HepG2 (cell line): ENCODE data around the gene SKIDA1. TPM values are rescaled to one million over a fixed set of nuclear protein-coding genes. Genes with fewer than 3 reads are reported as not detected.
A peak's percentile ranks its signal among the peaks of the same experiment; 100 is the strongest.

ENCODE experiments used
- BCL6 ChIP-seq: IDR thresholded peaks from 2 replicates; pipeline ENCODE4 v1.6.1; 2016; ENCODE audit warnings: missing genetic modification reagents, missing compliant biosample characterization
- FOXA3 ChIP-seq: IDR thresholded peaks from 2 replicates; pipeline ENCODE4 v1.6.1; 2016; ENCODE audit warnings: missing genetic modification reagents, missing compliant biosample characterization
- FOXO1 ChIP-seq: sonication (generic); formaldehyde crosslinking; IDR thresholded peaks from 2 replicates; pipeline ENCODE4 v1.4.0; 2020; ENCODE audit warnings: missing genetic modification reagents
- FOXP1 ChIP-seq, 2 experiments: fragments of 450-650 bp in 1 of 2; IDR thresholded peaks; 2 replicates each; pipeline ENCODE4 v1.6.1; 2017 to 2018; ENCODE audit warnings: antibody characterized with exemption in 1 of 2
- GPN1 ChIP-seq: sonication (generic); formaldehyde crosslinking; IDR thresholded peaks from 2 replicates; pipeline ENCODE4 v1.5.1; 2020; ENCODE audit warnings: missing genetic modification reagents, borderline replicate concordance
- GZF1 ChIP-seq: sonication (generic); formaldehyde crosslinking; IDR thresholded peaks from 2 replicates; pipeline ENCODE4 v1.5.1; 2020; ENCODE audit warnings: mild to moderate bottlenecking, missing genetic modification reagents
- HNF4G ChIP-seq, 2 experiments: sonication (generic) in 1 of 2; formaldehyde crosslinking in 1 of 2; IDR thresholded peaks; 2 replicates each; pipeline versions ENCODE4 v1.4.0 to v1.6.1; 2011 to 2020; ENCODE audit warnings: borderline replicate concordance in 2 of 2, low read depth in 2 of 2, mild to moderate bottlenecking in 2 of 2, low read length in 1 of 2, missing genetic modification reagents in 1 of 2, moderate library complexity in 1 of 2
- KDM5A ChIP-seq: fragments of 200-600 bp; sonication (generic); IDR thresholded peaks from 2 replicates; pipeline ENCODE4 v1.7.0; 2018; ENCODE audit warnings: antibody characterized with exemption, mild to moderate bottlenecking, low read length, borderline replicate concordance
- LCORL ChIP-seq, 2 experiments: fragments of 450-650 bp in 1 of 2; sonication (generic) in 1 of 2; formaldehyde crosslinking in 1 of 2; IDR thresholded peaks; 2 replicates each; pipeline versions ENCODE4 v1.5.0 to v1.6.1; 2017 to 2020; ENCODE audit warnings: antibody characterized with exemption in 1 of 2, missing genetic modification reagents in 1 of 2
- PRMT3 ChIP-seq: sonication (generic); formaldehyde crosslinking; IDR thresholded peaks from 2 replicates; pipeline ENCODE4 v1.8.1; 2022; ENCODE audit warnings: low read depth, mild to moderate bottlenecking, moderate library complexity, missing genetic modification reagents, borderline replicate concordance
- SMAD3 ChIP-seq: sonication (generic); formaldehyde crosslinking; IDR thresholded peaks from 2 replicates; pipeline ENCODE4 v1.4.0; 2020; ENCODE audit warnings: missing genetic modification reagents
- SP1 ChIP-seq, 2 experiments: fragments of 450-650 bp in 1 of 2; sonication (generic) in 1 of 2; formaldehyde crosslinking in 1 of 2; IDR thresholded peaks; 2 replicates each; pipeline versions ENCODE4 v1.4.0 to v1.6.1; 2016 to 2020; ENCODE audit warnings: missing genetic modification reagents in 1 of 2
- ZNF205 ChIP-seq: IDR thresholded peaks from 2 replicates; pipeline ENCODE4 v1.6.1; 2018; ENCODE audit warnings: missing biosample characterization, missing genetic modification reagents
- ZNF503 ChIP-seq: sonication (generic); formaldehyde crosslinking; IDR thresholded peaks from 2 replicates; pipeline ENCODE4 v1.4.0; 2020; ENCODE audit warnings: missing genetic modification reagents
- ZNF644 ChIP-seq: IDR thresholded peaks from 2 replicates; pipeline ENCODE4 v1.6.1; 2016; ENCODE audit warnings: low read depth
- ZNF652 ChIP-seq: IDR thresholded peaks from 2 replicates; pipeline ENCODE4 v1.6.1; 2016; ENCODE audit warnings: low read depth, borderline replicate concordance
- polyA plus RNA-seq, 8 experiments: library from polyadenylated mRNA; depleted of rRNA in 3 of 8; stranded (reverse) in 7 of 8; unstranded in 1 of 8; fragments of >200 nt; fragmentation: Illumina TruSeq in 4 of 8; extraction: Trizol in 4 of 8; gene quantifications; 2 replicates each; pipeline versions ENCODE4 v1.2.1 to v1.2.3, GENCODE V29; 2011 to 2016; ENCODE audit warnings: low read depth in 4 of 8, missing spikeins in 1 of 8, mixed read lengths in 1 of 8; ENCODE audit not compliant: insufficient read depth in 1 of 8
- total RNA-seq, 5 experiments: library from RNA; depleted of rRNA; stranded (reverse); fragments of >200 nt; fragmentation: Illumina TruSeq; extraction: Trizol; gene quantifications; 2 replicates each; pipeline ENCODE4 v1.2.3, GENCODE V29; 2016; ENCODE audit warnings: low read depth in 1 of 5
- TF ChIP-seq, protein P1 (sequence below): IDR thresholded peaks from 2 replicates; pipeline ENCODE4 v1.6.1; 2016; ENCODE audit warnings: low read depth
- TF ChIP-seq, protein P2 (sequence below): IDR thresholded peaks from 2 replicates; pipeline ENCODE4 v1.4.0; 2020; ENCODE audit warnings: mild to moderate bottlenecking, missing genetic modification reagents
- TF ChIP-seq, protein P3 (sequence below): sonication (generic); formaldehyde crosslinking; IDR thresholded peaks from 2 replicates; pipeline ENCODE4 v1.4.0; 2020; ENCODE audit warnings: missing genetic modification reagents, borderline replicate concordance

SKIDA1 gene
- total and polyA plus RNA-seq, 2 of the 13 experiments (the other 11 are each of a cell fraction or from before 2014, with no cell fraction given): 0.73 to 1.5 TPM

GRCh38 chr10:21570761-21571521, 45.5 kb upstream of the SKIDA1 start (continued):
- TF ChIP-seq ZNF503 (CRISPR knock-in tag) (no peak), HNF4G (IDR thresholded peaks at IDR 0.05; ENCODE audit: borderline replicate concordance, low read depth, low read length) (peak; percentile 59; the same call in 1 of the 2 replicates), HNF4G (CRISPR knock-in tag; IDR thresholded peaks at IDR 0.05; ENCODE audit: borderline replicate concordance, low read depth) (no peak), FOXP1 (IDR thresholded peaks at IDR 0.05) (no peak), FOXP1 (CRISPR knock-in tag; IDR thresholded peaks at IDR 0.05) (peak; percentile 76; the same call in 1 of the 2 replicates), SMAD3 (CRISPR knock-in tag) (0 out of 2 replicates have a peak, but pooled peaks have one; percentile 34), SP1 (IDR thresholded peaks at IDR 0.05) (no peak), SP1 (CRISPR knock-in tag; IDR thresholded peaks at IDR 0.05) (no peak), LCORL (IDR thresholded peaks at IDR 0.05) (peak; percentile 13; the same call in 1 of the 2 replicates), LCORL (CRISPR knock-in tag; IDR thresholded peaks at IDR 0.05) (0 out of 2 replicates have a peak, but pooled peaks have one; percentile 39), BCL6 (CRISPR knock-in tag) (peak; percentile 49), KDM5A (no peak), ZNF205 (CRISPR knock-in tag) (0 out of 2 replicates have a peak, but pooled peaks have one; percentile 11), ZNF652 (CRISPR knock-in tag) (peak; percentile 96), GZF1 (CRISPR knock-in tag) (0 out of 2 replicates have a peak, but pooled peaks have one; percentile 9), GPN1 (CRISPR knock-in tag) (no peak), FOXA3 (peak; percentile 77; the same call in 1 of the 2 replicates), ZNF644 (CRISPR knock-in tag) (peak; percentile 88), FOXO1 (peak; percentile 56; the same call in 1 of the 2 replicates), PRMT3 (CRISPR knock-in tag) (no peak)
- TF ChIP-seq, protein P1, sequence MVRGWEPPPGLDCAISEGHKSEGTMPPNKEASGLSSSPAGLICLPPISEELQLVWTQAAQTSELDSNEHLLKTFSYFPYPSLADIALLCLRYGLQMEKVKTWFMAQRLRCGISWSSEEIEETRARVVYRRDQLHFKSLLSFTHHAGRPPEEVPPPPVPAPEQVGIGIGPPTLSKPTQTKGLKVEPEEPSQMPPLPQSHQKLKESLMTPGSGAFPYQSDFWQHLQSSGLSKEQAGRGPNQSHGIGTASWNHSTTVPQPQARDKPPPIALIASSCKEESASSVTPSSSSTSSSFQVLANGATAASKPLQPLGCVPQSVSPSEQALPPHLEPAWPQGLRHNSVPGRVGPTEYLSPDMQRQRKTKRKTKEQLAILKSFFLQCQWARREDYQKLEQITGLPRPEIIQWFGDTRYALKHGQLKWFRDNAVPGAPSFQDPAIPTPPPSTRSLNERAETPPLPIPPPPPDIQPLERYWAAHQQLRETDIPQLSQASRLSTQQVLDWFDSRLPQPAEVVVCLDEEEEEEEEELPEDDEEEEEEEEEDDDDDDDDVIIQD: peak; percentile 74; the same call in 1 of the 2 replicates
- TF ChIP-seq, protein P2, sequence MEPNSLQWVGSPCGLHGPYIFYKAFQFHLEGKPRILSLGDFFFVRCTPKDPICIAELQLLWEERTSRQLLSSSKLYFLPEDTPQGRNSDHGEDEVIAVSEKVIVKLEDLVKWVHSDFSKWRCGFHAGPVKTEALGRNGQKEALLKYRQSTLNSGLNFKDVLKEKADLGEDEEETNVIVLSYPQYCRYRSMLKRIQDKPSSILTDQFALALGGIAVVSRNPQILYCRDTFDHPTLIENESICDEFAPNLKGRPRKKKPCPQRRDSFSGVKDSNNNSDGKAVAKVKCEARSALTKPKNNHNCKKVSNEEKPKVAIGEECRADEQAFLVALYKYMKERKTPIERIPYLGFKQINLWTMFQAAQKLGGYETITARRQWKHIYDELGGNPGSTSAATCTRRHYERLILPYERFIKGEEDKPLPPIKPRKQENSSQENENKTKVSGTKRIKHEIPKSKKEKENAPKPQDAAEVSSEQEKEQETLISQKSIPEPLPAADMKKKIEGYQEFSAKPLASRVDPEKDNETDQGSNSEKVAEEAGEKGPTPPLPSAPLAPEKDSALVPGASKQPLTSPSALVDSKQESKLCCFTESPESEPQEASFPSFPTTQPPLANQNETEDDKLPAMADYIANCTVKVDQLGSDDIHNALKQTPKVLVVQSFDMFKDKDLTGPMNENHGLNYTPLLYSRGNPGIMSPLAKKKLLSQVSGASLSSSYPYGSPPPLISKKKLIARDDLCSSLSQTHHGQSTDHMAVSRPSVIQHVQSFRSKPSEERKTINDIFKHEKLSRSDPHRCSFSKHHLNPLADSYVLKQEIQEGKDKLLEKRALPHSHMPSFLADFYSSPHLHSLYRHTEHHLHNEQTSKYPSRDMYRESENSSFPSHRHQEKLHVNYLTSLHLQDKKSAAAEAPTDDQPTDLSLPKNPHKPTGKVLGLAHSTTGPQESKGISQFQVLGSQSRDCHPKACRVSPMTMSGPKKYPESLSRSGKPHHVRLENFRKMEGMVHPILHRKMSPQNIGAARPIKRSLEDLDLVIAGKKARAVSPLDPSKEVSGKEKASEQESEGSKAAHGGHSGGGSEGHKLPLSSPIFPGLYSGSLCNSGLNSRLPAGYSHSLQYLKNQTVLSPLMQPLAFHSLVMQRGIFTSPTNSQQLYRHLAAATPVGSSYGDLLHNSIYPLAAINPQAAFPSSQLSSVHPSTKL (CRISPR knock-in tag): peak; percentile 73
- TF ChIP-seq, protein P3, sequence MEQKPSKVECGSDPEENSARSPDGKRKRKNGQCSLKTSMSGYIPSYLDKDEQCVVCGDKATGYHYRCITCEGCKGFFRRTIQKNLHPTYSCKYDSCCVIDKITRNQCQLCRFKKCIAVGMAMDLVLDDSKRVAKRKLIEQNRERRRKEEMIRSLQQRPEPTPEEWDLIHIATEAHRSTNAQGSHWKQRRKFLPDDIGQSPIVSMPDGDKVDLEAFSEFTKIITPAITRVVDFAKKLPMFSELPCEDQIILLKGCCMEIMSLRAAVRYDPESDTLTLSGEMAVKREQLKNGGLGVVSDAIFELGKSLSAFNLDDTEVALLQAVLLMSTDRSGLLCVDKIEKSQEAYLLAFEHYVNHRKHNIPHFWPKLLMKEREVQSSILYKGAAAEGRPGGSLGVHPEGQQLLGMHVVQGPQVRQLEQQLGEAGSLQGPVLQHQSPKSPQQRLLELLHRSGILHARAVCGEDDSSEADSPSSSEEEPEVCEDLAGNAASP: 0 out of 2 replicates have a peak, but pooled peaks have one; percentile 11
